H1 (cell line): Measurements from ENCODE around the gene CD163. TPM values are rescaled to one million over a fixed set of nuclear protein-coding genes. Genes with fewer than 3 reads are reported as not detected.

Experiments used
- CTCF ChIA-PET: fragments of 300-600 bp; sonication (Branson Sonifier 250); formaldehyde crosslinking; loops from one replicate; lab custom pipeline; 2021; ENCODE audit not compliant: partially characterized antibody; lab: Charles Lee
- POLR2A ChIA-PET: fragments of 300-600 bp; sonication (Branson Sonifier 250); formaldehyde crosslinking; loops from one replicate; lab custom pipeline; 2021; ENCODE audit warnings: inconsistent platforms; ENCODE audit not compliant: partially characterized antibody; lab: Charles Lee
- DNase-seq, 2 experiments: peaks; one replicate each; pipeline versions ENCODE4 v3.0.0 to v3.0.0-alpha.2; 2010 to 2022; ENCODE audit warnings: low spot score in 2 of 2, low read depth in 1 of 2, mixed read lengths in 1 of 2
- FAIRE-seq: peaks from 2 replicates; lab custom pipeline; 2011; peaks lifted over from hg19 to GRCh38; lab: Jason Lieb, UNC
- H2AFZ ChIP-seq: 2 replicates; pipeline ENCODE4 v1.8.1; 2012; ENCODE audit warnings: low read length, inconsistent platforms
- H2AK5ac ChIP-seq: 2 replicates; pipeline ENCODE4 v1.6.1; 2013; ENCODE audit warnings: low read depth, low read length
- H2BK120ac ChIP-seq: replicated peaks from 2 replicates; pipeline ENCODE3; 2013; ENCODE audit warnings: low read depth, low read length, inconsistent platforms
- H2BK12ac ChIP-seq: 2 replicates; pipeline ENCODE4 v1.6.1; 2013; ENCODE audit warnings: low read depth, low read length
- H2BK15ac ChIP-seq: 2 replicates; pipeline ENCODE4 v1.6.1; 2013; ENCODE audit warnings: low read length
- H2BK20ac ChIP-seq: 2 replicates; pipeline ENCODE4 v1.6.1; 2013; ENCODE audit warnings: low read length
- H2BK5ac ChIP-seq: 2 replicates; pipeline ENCODE4 v1.6.1; 2013; ENCODE audit warnings: low read depth, low read length
- H3K14ac ChIP-seq: 2 replicates; pipeline ENCODE4 v1.6.1; 2013; ENCODE audit warnings: inconsistent platforms; ENCODE audit not compliant: insufficient read length
- H3K18ac ChIP-seq: 2 replicates; pipeline ENCODE4 v1.6.1; 2013; ENCODE audit warnings: low read length; ENCODE audit errors: extremely low read depth
- H3K23ac ChIP-seq: 2 replicates; pipeline ENCODE4 v1.6.1; 2013; ENCODE audit warnings: inconsistent platforms; ENCODE audit not compliant: insufficient read length
- H3K23me2 ChIP-seq: 2 replicates; pipeline ENCODE4 v1.6.1; 2013; ENCODE audit warnings: low read depth, low read length
- H3K27ac ChIP-seq: 2 replicates; pipeline ENCODE4 v1.6.1; 2011; ENCODE audit warnings: low read depth, low read length, inconsistent platforms
- H3K27me3 ChIP-seq, 4 experiments: replicated peaks in 1 of 4; 1 replicate in 1 of 4; 2 replicates in 3 of 4; pipeline versions ENCODE4 v1.6.1 to v1.8.1; 2011 to 2013; ENCODE audit warnings: low read length in 3 of 4, mild to moderate bottlenecking in 3 of 4, inconsistent platforms in 2 of 4, mixed read lengths in 2 of 4, moderate library complexity in 1 of 4; ENCODE audit not compliant: control insufficient read depth in 3 of 4, insufficient read depth in 3 of 4; ENCODE audit errors: extremely low read depth in 1 of 4
- H3K36me3 ChIP-seq, 4 experiments: 2 replicates each; pipeline versions ENCODE4 v1.6.1 to v1.8.1; 2011 to 2013; ENCODE audit warnings: mild to moderate bottlenecking in 4 of 4, low read length in 3 of 4, moderate library complexity in 2 of 4, control low read depth in 1 of 4, inconsistent platforms in 1 of 4; ENCODE audit not compliant: insufficient read depth in 4 of 4, control insufficient read depth in 2 of 4
- H3K4ac ChIP-seq: replicated peaks from 2 replicates; pipeline ENCODE3; 2013; ENCODE audit warnings: low read length, low read depth, mixed read lengths, inconsistent platforms; ENCODE audit not compliant: insufficient read length
- H3K4me1 ChIP-seq, 4 experiments: replicated peaks in 1 of 4; 1 replicate in 1 of 4; 2 replicates in 3 of 4; pipeline versions ENCODE4 v1.6.1 to v1.8.1; 2011 to 2013; ENCODE audit warnings: low read length in 3 of 4, inconsistent platforms in 2 of 4, mixed read lengths in 1 of 4; ENCODE audit not compliant: insufficient read depth in 4 of 4, control insufficient read depth in 3 of 4
- H3K4me2 ChIP-seq, 2 experiments: 2 replicates each; pipeline versions ENCODE4 v1.6.1 to v1.8.1; 2011 to 2013; ENCODE audit warnings: low read depth in 2 of 2, low read length in 2 of 2, control low read depth in 1 of 2, inconsistent platforms in 1 of 2, mild to moderate bottlenecking in 1 of 2; ENCODE audit not compliant: insufficient read depth in 1 of 2
- H3K4me3 ChIP-seq, 4 experiments: fragments of 200-600, 300-600 bp in 1 of 4; sonication (generic), shearing (Covaris generic), sonication (Bioruptor Twin) in 1 of 4; 2 replicates each; pipeline versions ENCODE4 v1.5.1 to v1.8.1; 2011 to 2016; ENCODE audit warnings: low read length in 4 of 4, low read depth in 3 of 4, control low read depth in 2 of 4, inconsistent platforms in 2 of 4, mild to moderate bottlenecking in 2 of 4, mixed read lengths in 1 of 4, moderate library complexity in 1 of 4; ENCODE audit not compliant: insufficient read depth in 2 of 4; ENCODE audit errors: extremely low read depth in 1 of 4
- H3K56ac ChIP-seq: replicated peaks from 2 replicates; pipeline ENCODE3; 2013; ENCODE audit warnings: low read depth, mild to moderate bottlenecking, mixed read lengths, low read length, inconsistent platforms; ENCODE audit not compliant: insufficient read length
- H3K79me1 ChIP-seq: 2 replicates; pipeline ENCODE4 v1.6.1; 2013; ENCODE audit warnings: low read depth, low read length, control low read depth
- H3K79me2 ChIP-seq, 2 experiments: 2 replicates each; pipeline versions ENCODE4 v1.6.1 to v1.8.1; 2012 to 2013; ENCODE audit warnings: low read length in 2 of 2, mild to moderate bottlenecking in 2 of 2, inconsistent platforms in 1 of 2; ENCODE audit not compliant: insufficient read depth in 2 of 2, control insufficient read depth in 1 of 2
- H3K9ac ChIP-seq, 4 experiments: replicated peaks in 1 of 4; 1 replicate in 1 of 4; 2 replicates in 3 of 4; pipeline versions ENCODE4 v1.6.1 to v1.8.1; 2011 to 2013; ENCODE audit warnings: low read depth in 3 of 4, low read length in 3 of 4, control low read depth in 2 of 4, mild to moderate bottlenecking in 2 of 4, moderate library complexity in 2 of 4, inconsistent platforms in 1 of 4; ENCODE audit errors: extremely low read depth in 1 of 4
- H3K9me3 ChIP-seq, 2 experiments: 2 replicates each; pipeline versions ENCODE4 v1.6.1 to v1.8.1; 2012 to 2013; ENCODE audit warnings: mild to moderate bottlenecking in 2 of 2, moderate library complexity in 2 of 2, control low read depth in 1 of 2, inconsistent platforms in 1 of 2, low read depth in 1 of 2, low read length in 1 of 2, mixed read lengths in 1 of 2; ENCODE audit not compliant: insufficient read depth in 2 of 2
- H4K20me1 ChIP-seq, 2 experiments: replicated peaks in 1 of 2; 2 replicates each; pipeline versions ENCODE3 to v1.8.1; 2011 to 2013; ENCODE audit warnings: inconsistent platforms in 2 of 2, low read length in 2 of 2, mild to moderate bottlenecking in 1 of 2; ENCODE audit not compliant: insufficient read depth in 2 of 2, control insufficient read depth in 1 of 2
- H4K5ac ChIP-seq: 2 replicates; pipeline ENCODE4 v1.6.1; 2013; ENCODE audit warnings: low read length, low read depth, mixed read lengths, inconsistent platforms; ENCODE audit not compliant: insufficient read length
- H4K8ac ChIP-seq: 2 replicates; pipeline ENCODE4 v1.8.0; 2013; ENCODE audit warnings: mild to moderate bottlenecking, moderate library complexity, low read length, inconsistent platforms; ENCODE audit not compliant: insufficient read depth; ENCODE audit errors: extremely low read depth
- H4K91ac ChIP-seq: replicated peaks from 2 replicates; pipeline ENCODE3; 2013; ENCODE audit warnings: low read length, mixed read lengths, inconsistent platforms; ENCODE audit not compliant: insufficient read length
- BACH1 ChIP-seq: IDR thresholded peaks from 2 replicates; pipeline ENCODE4 v1.6.1; 2012; ENCODE audit warnings: low read length, improper control_type of control experiment
- CBX8 ChIP-seq: fragments of 300-800, 300-1000 bp; sonication (generic); IDR thresholded peaks from 2 replicates; pipeline ENCODE4 v1.7.1; 2016; ENCODE audit warnings: low read depth, low read length, borderline replicate concordance
- EP300 ChIP-seq, 2 experiments: IDR thresholded peaks; 1 replicate in 1 of 2; 2 replicates in 1 of 2; pipeline ENCODE4 v1.6.1; 2011 to 2012; ENCODE audit warnings: low read depth in 2 of 2, low read length in 2 of 2, mild to moderate bottlenecking in 2 of 2, borderline replicate concordance in 1 of 2, inconsistent platforms in 1 of 2, moderate library complexity in 1 of 2
- EZH2 ChIP-seq: fragments of 200-600 bp; sonication (generic); IDR thresholded peaks from 2 replicates; pipeline ENCODE4 v1.7.1; 2012; ENCODE audit warnings: low read depth, mild to moderate bottlenecking, moderate library complexity, low read length, inconsistent platforms; ENCODE audit not compliant: severe bottlenecking
- SP1 ChIP-seq: IDR thresholded peaks from 2 replicates; pipeline ENCODE4 v1.6.1; 2011; ENCODE audit warnings: low read depth, low read length
- WGBS, 2 experiments: shearing (Covaris generic) in 1 of 2; methylation state at CpG; one replicate each; pipeline versions ENCODE4 v1.1.6 to v1.1.7; 2013 to 2015; ENCODE audit warnings: low lambda C conversion rate in 2 of 2, mixed read lengths in 2 of 2, inconsistent platforms in 1 of 2, low coverage in 1 of 2, missing lambda C conversion rate in 1 of 2; ENCODE audit not compliant: insufficient replicate concordance in 2 of 2, insufficient coverage in 1 of 2, insufficient read length in 1 of 2; ENCODE audit errors: extremely low coverage in 1 of 2, missing lambda C conversion rate in 1 of 2; 5-methylcytosine and 5-hydroxymethylcytosine counted together
- polyA plus RNA-seq, 7 experiments: library from polyadenylated mRNA; depleted of rRNA in 3 of 7; stranded (reverse) in 5 of 7; unstranded in 2 of 7; fragments of >200 nt in 5 of 7; fragments of 200-250 nt in 2 of 7; gene quantifications; 1 replicate in 5 of 7; 2 replicates in 1 of 7; 4 replicates in 1 of 7; pipeline versions ENCODE4 v1.2.1 to v1.2.3, GENCODE V29; 2011 to 2013; ENCODE audit warnings: missing spikeins in 2 of 7, mixed read lengths in 2 of 7
- total RNA-seq: library from RNA; stranded (reverse); fragmentation: NEBNext Ultra II Directional; extraction: Animal tissue kit (Norgen Biotek cat#: 25700); gene quantifications from 2 replicates; pipeline ENCODE4 v1.2.1, GENCODE V29; 2021

Gene CD163
- total and polyA plus RNA-seq, 2 of the 8 experiments (the other 6 are each of a cell fraction or from before 2014, with no cell fraction given), result 0.02 TPM; not detected in 1

GRCh38 chr12:7501031-7501588 lies 2.5 kb downstream of the CD163 start:
- no peaks in the 10 kb centered on the region for H4K20me1 ChIP-seq
- no peak for TF ChIP-seq BACH1
- TF ChIP-seq EP300 (IDR thresholded peaks at IDR 0.05; ENCODE audit: borderline replicate concordance in 1 of 2, low read depth in 2 of 2, low read length in 2 of 2), result no peak
- no peak for TF ChIP-seq CBX8
- TF ChIP-seq EZH2, result no peak
- no peak for TF ChIP-seq SP1
- H2BK120ac ChIP-seq, result no peak overlapping the region
- no peak overlapping the region for H2BK5ac ChIP-seq
- no peak overlapping the region for H3K14ac ChIP-seq
- no peak overlapping the region for H2AFZ ChIP-seq
- no peak overlapping the region for H4K5ac ChIP-seq
- no peak overlapping the region for H3K23ac ChIP-seq
- peaks cover 0 to 5% (median 0%) of the 10 kb centered on the region in 4 experiments; a peak in 1 of 7 replicates for H3K4me1 ChIP-seq
- FAIRE-seq (no peak), DNase-seq (no peak)
- ChIA-PET CTCF (interaction anchor here (0.6 to 1.0 kb wide), 2 partner anchors 69 to 153 kb away, joined by 3 to 7 read pairs; no protein-coding TSS in a partner anchor), POLR2A (no interaction called here)
- H2AK5ac ChIP-seq, result no peak overlapping the region
- no peaks in the 10 kb centered on the region for H3K23me2 ChIP-seq
- no peak overlapping the region for H4K8ac ChIP-seq
- H3K27me3 ChIP-seq, result no peaks in the 10 kb centered on the region
- no peaks in the 10 kb centered on the region for H3K79me1 ChIP-seq
- H2BK12ac ChIP-seq, result no peak overlapping the region
- H2BK15ac ChIP-seq, result no peak overlapping the region
- H3K4me2 ChIP-seq, result no peak overlapping the region
- no peak overlapping the region for H3K4me3 ChIP-seq
- H3K4ac ChIP-seq, result no peak overlapping the region
- no peak overlapping the region for H3K56ac ChIP-seq
- H2BK20ac ChIP-seq, result no peak overlapping the region
- H3K18ac ChIP-seq, result no peak overlapping the region
- H4K91ac ChIP-seq, result no peak overlapping the region
- no peaks in the 10 kb centered on the region for H3K79me2 ChIP-seq
- no peaks in the 10 kb centered on the region for H3K36me3 ChIP-seq
- WGBS, 2 experiments, result 93% methylated on average over 6 of the region's 6 CpGs; no CpG with 5 or more reads in 1 of the 2 experiments
- H3K9me3 ChIP-seq, result no peaks in the 10 kb centered on the region
- H3K27ac ChIP-seq, result no peak overlapping the region
- no peak overlapping the region for H3K9ac ChIP-seq
